ENCODE measurements around the gene LHX1.

GRCh38 chr17:36910513-36910912, 26.8 kb upstream of the LHX1 start:
- TF ChIP-seq, protein P1, sequence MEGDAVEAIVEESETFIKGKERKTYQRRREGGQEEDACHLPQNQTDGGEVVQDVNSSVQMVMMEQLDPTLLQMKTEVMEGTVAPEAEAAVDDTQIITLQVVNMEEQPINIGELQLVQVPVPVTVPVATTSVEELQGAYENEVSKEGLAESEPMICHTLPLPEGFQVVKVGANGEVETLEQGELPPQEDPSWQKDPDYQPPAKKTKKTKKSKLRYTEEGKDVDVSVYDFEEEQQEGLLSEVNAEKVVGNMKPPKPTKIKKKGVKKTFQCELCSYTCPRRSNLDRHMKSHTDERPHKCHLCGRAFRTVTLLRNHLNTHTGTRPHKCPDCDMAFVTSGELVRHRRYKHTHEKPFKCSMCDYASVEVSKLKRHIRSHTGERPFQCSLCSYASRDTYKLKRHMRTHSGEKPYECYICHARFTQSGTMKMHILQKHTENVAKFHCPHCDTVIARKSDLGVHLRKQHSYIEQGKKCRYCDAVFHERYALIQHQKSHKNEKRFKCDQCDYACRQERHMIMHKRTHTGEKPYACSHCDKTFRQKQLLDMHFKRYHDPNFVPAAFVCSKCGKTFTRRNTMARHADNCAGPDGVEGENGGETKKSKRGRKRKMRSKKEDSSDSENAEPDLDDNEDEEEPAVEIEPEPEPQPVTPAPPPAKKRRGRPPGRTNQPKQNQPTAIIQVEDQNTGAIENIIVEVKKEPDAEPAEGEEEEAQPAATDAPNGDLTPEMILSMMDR (optimal IDR thresholded peaks at IDR 0.05 in 1 of 3, IDR thresholded peaks at IDR 0.05 in 1 of 3, conservative IDR thresholded peaks at IDR 0.05 in 1 of 3; ENCODE audit: extremely low read depth in 1 of 3, insufficient read depth in 2 of 3, low read length in 3 of 3), result no peak
- no peak for TF ChIP-seq EZH2 (IDR thresholded peaks at IDR 0.05; ENCODE audit: low read length)
